Pancreas (tissue), 10 donors: ENCODE measurements around the gene ABCB1. TPM values are rescaled to one million over a fixed set of nuclear protein-coding genes. Genes with fewer than 3 reads are reported as not detected.
A peak's percentile ranks its signal among the peaks of the same experiment; 100 is the strongest.

Experiments
- ATAC-seq, 4 donors: fragments of 200-7000 bp; cut with Tn5 transposase; one replicate each; pipeline versions ENCODE4 v1.8.0 to v1.9.1; 2020; ENCODE audit warnings: mild to moderate bottlenecking in 4 of 4, moderate library complexity in 4 of 4
- DNase-seq, 6 donors: peaks; one replicate each; pipeline ENCODE4 v3.0.0-alpha.2; 2020
- FAIRE-seq: peaks from 2 replicates; lab custom pipeline; 2012; peaks lifted over from hg19 to GRCh38; lab: Jason Lieb, UNC
- H3K27ac ChIP-seq, 4 donors: fragments of 200-600 bp; sonication (generic); 1 replicate in 3 of 4; 2 replicates in 1 of 4; pipeline versions ENCODE4 v1.5.0 to v1.8.0; 2020
- H3K27me3 ChIP-seq, 4 donors: fragments of 200-600 bp; one replicate each; pipeline ENCODE4 v1.8.0; 2021
- H3K36me3 ChIP-seq, 3 donors: fragments of 200-600 bp; sonication (generic) in 1 of 3; one replicate each; pipeline versions ENCODE4 v1.5.0 to v1.8.0; 2020 to 2021
- H3K4me1 ChIP-seq, 3 donors: fragments of 200-600 bp; one replicate each; pipeline ENCODE4 v1.8.0; 2021
- H3K4me3 ChIP-seq, 4 donors: fragments of 200-600 bp; sonication (generic) in 2 of 4; one replicate each; pipeline versions ENCODE4 v1.5.0 to v1.8.0; 2020 to 2021
- H3K9me3 ChIP-seq, 4 donors: fragments of 200-600 bp; one replicate each; pipeline ENCODE4 v1.8.0; 2021
- CTCF ChIP-seq, 4 donors: fragments of 200-600 bp; sonication (generic) in 3 of 4; IDR thresholded peaks; one replicate each; pipeline versions ENCODE4 v1.5.0 to v1.8.0; 2021; ENCODE audit warnings: antibody characterized with exemption in 4 of 4
- WGBS, 2 donors: extraction: QIAGEN DNeasy Blood & Tissue Kit; methylation state at CpG; one replicate each; pipeline ENCODE4 v1.1.7; 2013; 5-methylcytosine and 5-hydroxymethylcytosine counted together
- intact Hi-C, 3 donors: fragments of 100-400 bp; cut with DNase I; formaldehyde crosslinking; loops; one replicate each; pipeline versions ENCODE4 v1.11.1 to v1.14.2; 2022
- polyA plus RNA-seq, 2 donors: library from polyadenylated mRNA; stranded (reverse); fragments of 200-250 nt; gene quantifications; one replicate each; pipeline ENCODE4 v1.2.3, GENCODE V29; 2013
- total RNA-seq, 6 donors: library from RNA; stranded (reverse); fragmentation: NEBNext Ultra II Directional in 4 of 6; extraction: Animal tissue kit (Norgen Biotek cat#: 25700) in 4 of 6; gene quantifications; one replicate each; pipeline versions ENCODE4 v1.2.1 to v1.2.4, GENCODE V29; 2021 to 2023
- donor health status: healthy with polysubstance abuse.
- donor health status: DM: no; HTN: no; CAD: no; lungs with moderate emphysema.
- donor health status: DM: no; HTN: no; CAD: no.
- donor health status: control.
- donor health status: control.
- donor health status: Bipolar disorder and iron deficiency.
- donor health status: DM: yes; HTN: yes; CAD: no.
- donor health status: DM: no; HTN: no; CAD: no.
- donor health status: DM: no; HTN: no; CAD: no.
- donor health status: DM: yes; HTN: yes; CAD: no.

The ABCB1 gene
- total and polyA plus RNA-seq, 8 donors: 1.8 to 9.7 (median 3.0) TPM

GRCh38 chr7:87512906-87513305 is 87.8 kb downstream of the ABCB1 start:
- DNase-seq (no peak), ATAC-seq (no peak), FAIRE-seq (no peak)
- 75 to 76% methylated on average over 4 of the region's 4 CpGs for WGBS, 2 donors
- Histone ChIP-seq H3K4me3 (no peak overlapping the region), H3K9me3 (no peaks in the 10 kb centered on the region), H3K27ac (no peak overlapping the region), H3K36me3 (no peaks in the 10 kb centered on the region), H3K27me3 (no peaks in the 10 kb centered on the region), H3K4me1 (no peaks in the 10 kb centered on the region)
- no peak for TF ChIP-seq CTCF (IDR thresholded peaks at IDR 0.05)
- intact Hi-C loops: no loop called here

GRCh38 chr7:87511510-87511909 is 89.2 kb downstream of the ABCB1 start:
- H3K4me1 ChIP-seq: no peaks in the 10 kb centered on the region
- H3K4me3 ChIP-seq: no peak overlapping the region
- no peaks in the 10 kb centered on the region for H3K9me3 ChIP-seq
- 12 to 14% methylated on average over 1 of the region's 1 CpG for WGBS, 2 donors
- H3K36me3 ChIP-seq: no peaks in the 10 kb centered on the region
- H3K27ac ChIP-seq: no peak overlapping the region
- TF ChIP-seq CTCF (IDR thresholded peaks at IDR 0.05): no peak
- intact Hi-C loops: no loop called here
- ATAC-seq (no peak), DNase-seq (no peak), FAIRE-seq (no peak)
- H3K27me3 ChIP-seq: no peaks in the 10 kb centered on the region

- WGBS, 2 donors: 90% methylated on average over 1 of the region's 1 CpG
- no peak for TF ChIP-seq CTCF (IDR thresholded peaks at IDR 0.05)
These were observed 90.2 kb downstream of the ABCB1 start for GRCh38 chr7:87510411-87510875.

GRCh38 chr7:87507446-87507845 is 93.2 kb downstream of the ABCB1 start:
- Histone ChIP-seq H3K27ac (no peak overlapping the region), H3K4me1 (no peaks in the 10 kb centered on the region), H3K4me3 (no peak overlapping the region), H3K36me3 (no peaks in the 10 kb centered on the region), H3K9me3 (no peaks in the 10 kb centered on the region), H3K27me3 (no peaks in the 10 kb centered on the region)
- FAIRE-seq (no peak), DNase-seq (no peak), ATAC-seq (no peak)
- WGBS, 2 donors: 49 to 56% methylated on average over 3 of the region's 3 CpGs
- intact Hi-C loops: loop anchor here in 1 of 3 donors (10.0 kb wide), 1 partner anchor 377 kb away; no protein-coding TSS in a partner anchor
- TF ChIP-seq CTCF (IDR thresholded peaks at IDR 0.05): no peak

More at GRCh38 chr7:87510411-87510875, 90.2 kb downstream of the ABCB1 start:
- intact Hi-C loops: no loop called here
- Histone ChIP-seq H3K9me3 (no peaks in the 10 kb centered on the region), H3K27me3 (no peaks in the 10 kb centered on the region), H3K4me3 (no peak overlapping the region), H3K36me3 (no peaks in the 10 kb centered on the region), H3K4me1 (no peaks in the 10 kb centered on the region), H3K27ac (no peak overlapping the region)
- ATAC-seq (peak in 2 of 4 donors; percentile 32 to 45), FAIRE-seq (no peak), DNase-seq (peak in 1 of 6 donors; percentile 10)
